ENCODE measurements around the gene TIA1. TPM values are rescaled to one million over a fixed set of nuclear protein-coding genes. Genes with fewer than 3 reads are reported as not detected.
A peak's percentile ranks its signal among the peaks of the same experiment; 100 is the strongest.
"Not testable (repeated sequence)": the region's sequence is repeated elsewhere in the genome, so short reads cannot be mapped to it uniquely, and the experiment has no call there.

Gene TIA1
- total RNA-seq, 2 experiments from 2014 or later: 133 to 146 TPM

DNA sequence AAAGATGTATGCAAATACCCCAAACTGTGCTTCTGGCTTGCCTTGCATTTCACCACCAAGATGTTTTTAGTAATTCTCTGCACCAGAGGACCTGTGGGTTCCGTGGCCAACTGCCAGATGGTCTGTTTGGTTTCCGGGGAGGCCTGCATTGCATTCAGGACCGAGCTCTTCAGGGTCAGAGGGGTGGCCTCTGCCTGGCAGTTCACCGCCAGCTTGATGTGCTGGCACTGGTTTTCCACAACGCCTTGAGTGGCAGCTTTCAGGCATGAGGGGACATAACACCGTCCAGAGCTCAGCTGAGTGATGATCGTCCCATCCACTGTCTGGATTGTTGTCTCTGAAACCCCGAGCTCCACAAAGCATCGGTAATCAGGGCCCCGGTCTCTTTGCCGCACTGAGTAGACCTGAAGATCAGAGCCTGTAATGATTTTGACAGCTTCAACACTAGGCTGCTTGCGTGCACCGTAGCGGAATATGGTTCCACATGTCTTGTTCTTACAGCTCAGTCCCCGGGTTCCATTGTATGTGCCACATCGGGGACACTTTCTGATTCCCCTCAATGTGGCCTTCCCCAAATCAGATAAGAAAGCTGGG, 67.0 kb downstream of the TIA1 start:
- peaks cover 21% of the 10 kb centered on the region for H3K36me3 Mint-ChIP-seq (ENCODE audit: low read depth)
- POLR2A ChIA-PET: no interaction called here

DNA sequence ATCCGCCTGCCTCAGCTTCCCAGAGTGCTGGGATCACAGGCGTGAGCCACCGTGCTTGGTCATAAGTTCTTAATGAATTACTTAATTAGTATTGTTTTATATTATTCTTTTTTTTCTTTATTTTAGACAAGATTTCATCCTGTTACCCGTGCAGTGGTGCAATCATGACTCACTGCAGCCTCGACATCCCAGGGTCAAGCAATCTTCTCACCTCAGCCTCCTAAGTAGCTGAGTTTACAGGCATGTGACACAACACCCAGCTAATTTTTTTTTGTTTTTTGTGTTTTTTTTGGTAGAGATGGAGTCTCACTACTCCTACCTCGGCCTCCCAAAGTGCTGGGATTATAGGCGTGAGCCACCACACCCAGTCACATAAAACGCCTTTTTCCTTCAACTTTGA, 74.9 kb downstream of the TIA1 start:
- CTCF ChIA-PET: no interaction called here
- DNase-seq: no peak
- Mint-ChIP-seq H3K4me3 (no peak overlapping the region), H3K4me1 (no peaks in the 10 kb centered on the region), H3K9me3 (no peaks in the 10 kb centered on the region), H3K36me3 (ENCODE audit: low read depth) (peaks cover 26% of the 10 kb centered on the region), H3K27ac (no peak overlapping the region), H3K27me3 (no peaks in the 10 kb centered on the region)
- POLR2A ChIA-PET: no interaction called here

More for the DNA sequence above, 67.0 kb downstream of the TIA1 start:
- H3K9me3 Mint-ChIP-seq: no peaks in the 10 kb centered on the region
- peak overlapping the region; percentile 41 for H3K27ac Mint-ChIP-seq
- DNase-seq: no peak
- H3K4me3 Mint-ChIP-seq: no peak overlapping the region
- CTCF ChIA-PET: interaction anchor here (0.6 to 1.4 kb wide), 3 partner anchors 9 to 157 kb away, joined by 3 to 6 read pairs (median 3); no protein-coding TSS in a partner anchor
- no peaks in the 10 kb centered on the region for H3K27me3 Mint-ChIP-seq
- peaks cover 7% of the 10 kb centered on the region for H3K4me1 Mint-ChIP-seq

DNA sequence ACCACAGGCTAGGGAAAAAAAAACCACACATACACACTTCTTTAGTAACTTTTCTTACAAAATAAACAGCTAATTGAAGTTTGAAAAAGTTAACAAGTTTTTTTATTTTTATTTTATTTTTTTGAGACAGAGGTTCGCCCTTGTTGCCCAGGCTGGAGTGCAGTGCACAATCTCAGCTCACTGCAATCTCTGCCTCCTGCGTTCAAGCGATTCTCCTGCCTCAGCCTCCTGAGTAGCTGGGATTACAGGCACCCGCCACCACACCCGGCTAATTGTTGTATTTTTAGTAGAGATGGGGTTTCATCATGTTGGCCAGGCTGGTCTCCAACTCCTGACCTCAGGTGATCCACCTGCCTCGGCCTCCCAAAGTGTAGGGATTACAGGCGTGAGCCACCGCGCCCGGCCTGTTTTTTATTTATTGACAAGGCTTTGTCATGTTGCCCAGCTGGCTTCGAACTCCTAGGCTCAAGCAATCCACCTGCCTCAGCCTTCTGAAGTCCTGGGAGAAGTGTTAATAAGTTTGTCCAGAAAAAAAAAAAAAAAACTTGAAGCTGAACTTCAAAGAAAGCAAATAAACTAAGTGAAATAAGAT, 78.7 kb downstream of the TIA1 start:
- CTCF ChIA-PET: interaction anchor here (0.5 to 1.0 kb wide), 4 partner anchors 21 to 140 kb away, joined by 3 read pairs; partner anchors contain the start of gene C2orf42
- POLR2A ChIA-PET, H3K4me1 Mint-ChIP-seq, H3K9me3 Mint-ChIP-seq, H3K4me3 Mint-ChIP-seq, H3K27ac Mint-ChIP-seq, H3K27me3 Mint-ChIP-seq, DNase-seq: not testable (repeated sequence)
- H3K36me3 Mint-ChIP-seq (ENCODE audit: low read depth): peaks cover 30% of the 10 kb centered on the region

DNA sequence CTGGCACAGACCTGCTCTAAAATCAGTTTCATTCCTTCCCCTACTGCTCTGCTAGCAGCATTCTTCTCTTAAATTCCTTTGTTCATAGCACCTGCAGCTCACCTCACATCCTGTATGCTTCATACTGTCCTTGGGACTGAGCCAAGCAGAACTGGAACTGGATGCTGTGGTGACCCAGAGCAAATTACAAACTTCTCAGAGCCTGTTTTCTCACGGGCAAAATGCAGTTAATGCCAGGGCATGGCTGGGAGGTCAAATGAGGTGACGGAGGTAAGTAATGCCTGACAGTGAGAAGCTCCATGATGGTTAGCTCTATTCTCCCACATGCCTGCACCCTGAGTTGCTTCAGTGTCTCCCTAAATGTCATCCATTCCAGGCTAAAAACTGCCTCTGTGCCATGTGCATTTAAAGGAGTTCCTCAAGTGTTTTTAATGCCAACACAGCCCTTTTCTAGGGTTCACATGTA, 87.3 kb downstream of the TIA1 start:
- POLR2A ChIA-PET: no interaction called here
- Mint-ChIP-seq H3K27ac (no peak overlapping the region), H3K4me1 (peaks cover 6% of the 10 kb centered on the region), H3K36me3 (ENCODE audit: low read depth) (peaks cover 20% of the 10 kb centered on the region), H3K9me3 (no peaks in the 10 kb centered on the region), H3K4me3 (no peak overlapping the region), H3K27me3 (no peaks in the 10 kb centered on the region)
- no peak for DNase-seq
- CTCF ChIA-PET: interaction anchor here (0.6 to 1.0 kb wide), 3 partner anchors 18 to 126 kb away, joined by 3 to 4 read pairs (median 3); no protein-coding TSS in a partner anchor

DNA sequence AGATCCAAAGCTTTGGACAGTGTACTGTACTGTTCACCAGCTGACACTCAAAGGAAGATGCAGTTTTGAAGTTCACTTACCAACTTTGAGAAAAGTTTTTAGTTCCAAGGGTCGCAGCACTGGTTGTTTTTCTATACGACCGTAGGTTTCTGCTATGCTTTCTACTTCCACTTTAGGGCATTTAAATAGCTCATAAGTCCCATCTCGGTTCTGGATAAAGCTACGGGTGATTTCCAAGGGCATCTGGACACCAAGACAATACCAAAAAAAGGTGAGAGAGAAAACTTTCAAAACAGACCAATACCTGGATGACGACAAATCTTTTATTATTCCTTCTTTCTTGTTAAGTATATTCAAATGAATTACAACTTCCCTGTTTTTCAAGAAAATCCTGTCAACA, 87.9 kb downstream of the TIA1 start:
- H3K36me3 Mint-ChIP-seq (ENCODE audit: low read depth): peaks cover 20% of the 10 kb centered on the region
- H3K9me3 Mint-ChIP-seq: no peaks in the 10 kb centered on the region
- no peaks in the 10 kb centered on the region for H3K27me3 Mint-ChIP-seq
- no peak for DNase-seq
- CTCF ChIA-PET: interaction anchor here (0.6 to 1.2 kb wide), 4 partner anchors 18 to 123 kb away, joined by 3 to 7 read pairs (median 3); no protein-coding TSS in a partner anchor
- POLR2A ChIA-PET: no interaction called here
- no peak overlapping the region for H3K4me3 Mint-ChIP-seq
- H3K27ac Mint-ChIP-seq: peak overlapping the region; percentile 38
- H3K4me1 Mint-ChIP-seq: peaks cover 6% of the 10 kb centered on the region

Small RNA genes lying within 50 kb of the gene (microRNA-seq; reads per million reads assigned to microRNA genes)
- not detected for gene MIR1285-2 (ENCODE audit: borderline microRNAs expressed, borderline replicate concordance)

Other genes with a start within 250 kb of the TIA1 start
- gene PCBP1, start 161.2 kb downstream of the TIA1 start, total RNA-seq: 100 to 1,000 TPM; 527 to 544 TPM
- 10 to 100 TPM; 26.0 to 27.9 TPM for gene C2orf42, start 57.6 kb downstream of the TIA1 start, total RNA-seq
- 10 to 100 TPM; 15.5 to 17.0 TPM for gene PCYOX1, start 9.5 kb upstream of the TIA1 start, total RNA-seq
- 100 to 1,000 TPM; 307 to 364 TPM for gene SNRPG, start 45.1 kb upstream of the TIA1 start, total RNA-seq
- gene FAM136A, start 53.4 kb upstream of the TIA1 start, total RNA-seq: 10 to 100 TPM; 33.4 to 37.4 TPM

Measured in activated CD4-positive, alpha-beta T cell treated with anti-CD3 and anti-CD28 coated beads, Interleukin-2, amount 10 ng/mL, durations not matched to agents 7 days and 5 days (primary cell).